SK-N-SH treated with all-trans-retinoic acid at 6 μM for 48 hours (cell line): Measurements from ENCODE around the gene BAG2.
A peak's percentile ranks its signal among the peaks of the same experiment; 100 is the strongest.

Experiments
- ATAC-seq: fragments of 200-7000 bp; cut with Tn5 transposase; 3 replicates; pipeline ENCODE4 v1.9.1; 2020; ENCODE audit warnings: mild to moderate bottlenecking, moderate library complexity
- ARNTL ChIP-seq: fragments of 450-650 bp; formaldehyde crosslinking; IDR thresholded peaks from 2 replicates; pipeline ENCODE4 v1.5.0; 2020; ENCODE audit warnings: low read depth, mild to moderate bottlenecking, moderate library complexity, borderline replicate concordance
- BACH2 ChIP-seq: fragments of 250-450 bp; sonication (Bioruptor Pico); IDR thresholded peaks from 2 replicates; pipeline ENCODE4 v1.9.0; 2021; ENCODE audit warnings: mild to moderate bottlenecking, borderline replicate concordance
- CREB5 ChIP-seq: fragments of 250-450 bp; sonication (Bioruptor Pico); IDR thresholded peaks from 2 replicates; pipeline ENCODE4 v1.5.1; 2020; ENCODE audit warnings: low read depth, mild to moderate bottlenecking, moderate library complexity
- CSDC2 ChIP-seq: fragments of 250-450 bp; sonication (Bioruptor Pico); IDR thresholded peaks from 2 replicates; pipeline ENCODE4 v1.5.0; 2020; ENCODE audit warnings: mild to moderate bottlenecking, moderate library complexity
- ISL1 ChIP-seq: fragments of 250-450 bp; sonication (Bioruptor Pico); IDR thresholded peaks from 2 replicates; pipeline ENCODE4 v2.1.2; 2022; ENCODE audit warnings: mild to moderate bottlenecking, moderate library complexity
- OSR1 ChIP-seq: fragments of 250-450 bp; sonication (Bioruptor Pico); IDR thresholded peaks from 2 replicates; pipeline ENCODE4 v1.8.0; 2022; ENCODE audit warnings: moderate library complexity, mild to moderate bottlenecking, inconsistent platforms
- PPARA ChIP-seq: fragments of 250-450 bp; sonication (Bioruptor Pico); IDR thresholded peaks from 2 replicates; pipeline ENCODE4 v1.5.0; 2020; ENCODE audit warnings: mild to moderate bottlenecking, borderline replicate concordance
- RARB ChIP-seq: fragments of 250-450 bp; sonication (Bioruptor Pico); IDR thresholded peaks from 2 replicates; pipeline ENCODE4 v1.8.0; 2021; ENCODE audit warnings: mild to moderate bottlenecking, moderate library complexity
- SNAI2 ChIP-seq: fragments of 250-450 bp; sonication (Bioruptor Pico); IDR thresholded peaks from 2 replicates; pipeline ENCODE4 v1.5.0; 2020; ENCODE audit warnings: mild to moderate bottlenecking, moderate library complexity
- TCF4 ChIP-seq: fragments of 250-450 bp; sonication (Bioruptor Pico); IDR thresholded peaks from 2 replicates; pipeline ENCODE4 v1.8.0; 2021; ENCODE audit warnings: mild to moderate bottlenecking, moderate library complexity, borderline replicate concordance
- ZC3H10 ChIP-seq: fragments of 250-450 bp; sonication (Bioruptor Pico); IDR thresholded peaks from 2 replicates; pipeline ENCODE4 v1.5.1; 2021; ENCODE audit warnings: mild to moderate bottlenecking, moderate library complexity
- ZFP3 ChIP-seq: fragments of 250-450 bp; sonication (Bioruptor Pico); IDR thresholded peaks from 2 replicates; pipeline ENCODE4 v1.5.0; 2020; ENCODE audit warnings: mild to moderate bottlenecking, moderate library complexity
- ZFP30 ChIP-seq: fragments of 450-650 bp; formaldehyde crosslinking; IDR thresholded peaks from 2 replicates; pipeline ENCODE4 v1.5.0; 2022; ENCODE audit warnings: mild to moderate bottlenecking, moderate library complexity
- ZNF565 ChIP-seq: fragments of 450-650 bp; formaldehyde crosslinking; conservative IDR thresholded peaks from 2 replicates; pipeline ENCODE4 v1.5.0; 2020; ENCODE audit warnings: low read depth, mild to moderate bottlenecking, moderate library complexity
- ZNF70 ChIP-seq: fragments of 450-650 bp; formaldehyde crosslinking; IDR thresholded peaks from 2 replicates; pipeline ENCODE4 v1.5.0; 2020; ENCODE audit warnings: mild to moderate bottlenecking, moderate library complexity
- TF ChIP-seq, protein P1 (sequence below): fragments of 250-450 bp; sonication (Bioruptor Pico); IDR thresholded peaks from 2 replicates; pipeline ENCODE4 v1.8.0; 2021; ENCODE audit warnings: low read depth, mild to moderate bottlenecking, moderate library complexity, borderline replicate concordance
- TF ChIP-seq, protein P2 (sequence below): fragments of 250-450 bp; sonication (Bioruptor Pico); IDR thresholded peaks from 2 replicates; pipeline ENCODE4 v1.8.0; 2020; ENCODE audit warnings: mild to moderate bottlenecking, moderate library complexity, borderline replicate concordance
- TF ChIP-seq, protein P3 (sequence below): fragments of 250-450 bp; sonication (Bioruptor Pico); IDR thresholded peaks from 2 replicates; pipeline ENCODE4 v1.5.0; 2020; ENCODE audit warnings: mild to moderate bottlenecking, moderate library complexity

BAG2 gene

DNA sequence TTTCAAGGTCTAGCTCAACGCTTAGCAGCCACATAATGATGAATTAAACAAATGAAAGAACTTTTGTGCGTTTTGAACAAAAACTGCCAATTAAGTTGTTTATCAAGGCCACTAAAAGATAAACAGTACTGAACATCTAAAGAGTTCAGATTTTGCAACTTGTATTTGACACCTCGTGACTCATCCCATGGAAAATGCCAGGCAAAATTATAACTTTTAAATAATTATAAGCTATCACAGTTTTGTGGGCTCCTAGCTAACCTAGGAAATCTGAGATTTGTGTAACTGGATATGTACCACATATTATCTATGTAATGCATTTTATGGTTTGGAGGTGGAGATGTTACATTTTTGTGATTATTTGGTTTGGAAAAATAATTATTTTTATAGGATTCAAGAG, 9.6 kb upstream of the BAG2 start:
- TF ChIP-seq RARB (CRISPR knock-in tag) (no peak), BACH2 (CRISPR knock-in tag) (no peak), ZNF70 (CRISPR knock-in tag) (no peak), TCF4 (CRISPR knock-in tag) (no peak), OSR1 (CRISPR knock-in tag) (no peak), SNAI2 (no peak)
- TF ChIP-seq, protein P1, sequence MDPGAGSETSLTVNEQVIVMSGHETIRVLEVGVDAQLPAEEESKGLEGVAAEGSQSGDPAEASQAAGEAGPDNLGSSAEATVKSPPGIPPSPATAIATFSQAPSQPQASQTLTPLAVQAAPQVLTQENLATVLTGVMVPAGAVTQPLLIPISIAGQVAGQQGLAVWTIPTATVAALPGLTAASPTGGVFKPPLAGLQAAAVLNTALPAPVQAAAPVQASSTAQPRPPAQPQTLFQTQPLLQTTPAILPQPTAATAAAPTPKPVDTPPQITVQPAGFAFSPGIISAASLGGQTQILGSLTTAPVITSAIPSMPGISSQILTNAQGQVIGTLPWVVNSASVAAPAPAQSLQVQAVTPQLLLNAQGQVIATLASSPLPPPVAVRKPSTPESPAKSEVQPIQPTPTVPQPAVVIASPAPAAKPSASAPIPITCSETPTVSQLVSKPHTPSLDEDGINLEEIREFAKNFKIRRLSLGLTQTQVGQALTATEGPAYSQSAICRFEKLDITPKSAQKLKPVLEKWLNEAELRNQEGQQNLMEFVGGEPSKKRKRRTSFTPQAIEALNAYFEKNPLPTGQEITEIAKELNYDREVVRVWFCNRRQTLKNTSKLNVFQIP (CRISPR knock-in tag), result no peak
- TF ChIP-seq, protein P2, sequence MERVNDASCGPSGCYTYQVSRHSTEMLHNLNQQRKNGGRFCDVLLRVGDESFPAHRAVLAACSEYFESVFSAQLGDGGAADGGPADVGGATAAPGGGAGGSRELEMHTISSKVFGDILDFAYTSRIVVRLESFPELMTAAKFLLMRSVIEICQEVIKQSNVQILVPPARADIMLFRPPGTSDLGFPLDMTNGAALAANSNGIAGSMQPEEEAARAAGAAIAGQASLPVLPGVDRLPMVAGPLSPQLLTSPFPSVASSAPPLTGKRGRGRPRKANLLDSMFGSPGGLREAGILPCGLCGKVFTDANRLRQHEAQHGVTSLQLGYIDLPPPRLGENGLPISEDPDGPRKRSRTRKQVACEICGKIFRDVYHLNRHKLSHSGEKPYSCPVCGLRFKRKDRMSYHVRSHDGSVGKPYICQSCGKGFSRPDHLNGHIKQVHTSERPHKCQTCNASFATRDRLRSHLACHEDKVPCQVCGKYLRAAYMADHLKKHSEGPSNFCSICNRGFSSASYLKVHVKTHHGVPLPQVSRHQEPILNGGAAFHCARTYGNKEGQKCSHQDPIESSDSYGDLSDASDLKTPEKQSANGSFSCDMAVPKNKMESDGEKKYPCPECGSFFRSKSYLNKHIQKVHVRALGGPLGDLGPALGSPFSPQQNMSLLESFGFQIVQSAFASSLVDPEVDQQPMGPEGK, result no peak
- TF ChIP-seq, all 23 proteins: peak for 0
- no peak for ATAC-seq

- TF ChIP-seq OSR1 (CRISPR knock-in tag), result no peak
- no peak for TF ChIP-seq ZNF565
- no peak for TF ChIP-seq RARB (CRISPR knock-in tag)
- TF ChIP-seq ZC3H10, result no peak
- no peak for TF ChIP-seq CREB5 (CRISPR knock-in tag)
- no peak for TF ChIP-seq ZFP3
- TF ChIP-seq CSDC2 (CRISPR knock-in tag), result no peak
- TF ChIP-seq PPARA (CRISPR knock-in tag), result no peak
- TF ChIP-seq ZFP30 (CRISPR knock-in tag), result no peak
- TF ChIP-seq, protein P1 (CRISPR knock-in tag), result no peak
- TF ChIP-seq, protein P3, sequence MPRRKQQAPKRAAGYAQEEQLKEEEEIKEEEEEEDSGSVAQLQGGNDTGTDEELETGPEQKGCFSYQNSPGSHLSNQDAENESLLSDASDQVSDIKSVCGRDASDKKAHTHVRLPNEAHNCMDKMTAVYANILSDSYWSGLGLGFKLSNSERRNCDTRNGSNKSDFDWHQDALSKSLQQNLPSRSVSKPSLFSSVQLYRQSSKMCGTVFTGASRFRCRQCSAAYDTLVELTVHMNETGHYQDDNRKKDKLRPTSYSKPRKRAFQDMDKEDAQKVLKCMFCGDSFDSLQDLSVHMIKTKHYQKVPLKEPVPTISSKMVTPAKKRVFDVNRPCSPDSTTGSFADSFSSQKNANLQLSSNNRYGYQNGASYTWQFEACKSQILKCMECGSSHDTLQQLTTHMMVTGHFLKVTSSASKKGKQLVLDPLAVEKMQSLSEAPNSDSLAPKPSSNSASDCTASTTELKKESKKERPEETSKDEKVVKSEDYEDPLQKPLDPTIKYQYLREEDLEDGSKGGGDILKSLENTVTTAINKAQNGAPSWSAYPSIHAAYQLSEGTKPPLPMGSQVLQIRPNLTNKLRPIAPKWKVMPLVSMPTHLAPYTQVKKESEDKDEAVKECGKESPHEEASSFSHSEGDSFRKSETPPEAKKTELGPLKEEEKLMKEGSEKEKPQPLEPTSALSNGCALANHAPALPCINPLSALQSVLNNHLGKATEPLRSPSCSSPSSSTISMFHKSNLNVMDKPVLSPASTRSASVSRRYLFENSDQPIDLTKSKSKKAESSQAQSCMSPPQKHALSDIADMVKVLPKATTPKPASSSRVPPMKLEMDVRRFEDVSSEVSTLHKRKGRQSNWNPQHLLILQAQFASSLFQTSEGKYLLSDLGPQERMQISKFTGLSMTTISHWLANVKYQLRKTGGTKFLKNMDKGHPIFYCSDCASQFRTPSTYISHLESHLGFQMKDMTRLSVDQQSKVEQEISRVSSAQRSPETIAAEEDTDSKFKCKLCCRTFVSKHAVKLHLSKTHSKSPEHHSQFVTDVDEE, result no peak
- TF ChIP-seq ISL1 (CRISPR knock-in tag), result no peak
- no peak for TF ChIP-seq BACH2 (CRISPR knock-in tag)
- no peak for TF ChIP-seq ARNTL (CRISPR knock-in tag)
- TF ChIP-seq SNAI2, result no peak
- TF ChIP-seq TCF4 (CRISPR knock-in tag), result no peak
- no peak for ATAC-seq
These were observed 8.2 kb upstream of the BAG2 start for GRCh38 chr6:57163956-57164355.

DNA sequence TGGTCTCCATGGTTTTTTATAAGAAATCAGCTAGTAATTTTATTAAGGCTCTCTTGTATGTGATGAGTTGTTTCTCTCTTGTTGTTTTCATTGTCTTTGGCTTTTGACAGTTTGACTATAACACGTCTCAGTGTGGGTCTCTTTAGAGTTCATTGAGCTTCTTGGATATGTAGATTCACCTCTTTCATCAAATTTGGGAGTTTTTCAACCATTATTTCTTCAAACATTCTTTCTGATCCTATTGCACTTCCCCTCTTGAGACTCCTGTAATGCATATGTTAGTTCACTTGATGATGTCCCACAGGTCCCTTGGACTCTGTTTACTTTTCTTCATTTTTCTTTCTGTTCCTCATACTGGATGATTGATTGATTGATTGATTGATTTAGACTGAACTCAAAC, 7.0 kb upstream of the BAG2 start:
- no peak for ATAC-seq
- TF ChIP-seq ZC3H10, result no peak

DNA sequence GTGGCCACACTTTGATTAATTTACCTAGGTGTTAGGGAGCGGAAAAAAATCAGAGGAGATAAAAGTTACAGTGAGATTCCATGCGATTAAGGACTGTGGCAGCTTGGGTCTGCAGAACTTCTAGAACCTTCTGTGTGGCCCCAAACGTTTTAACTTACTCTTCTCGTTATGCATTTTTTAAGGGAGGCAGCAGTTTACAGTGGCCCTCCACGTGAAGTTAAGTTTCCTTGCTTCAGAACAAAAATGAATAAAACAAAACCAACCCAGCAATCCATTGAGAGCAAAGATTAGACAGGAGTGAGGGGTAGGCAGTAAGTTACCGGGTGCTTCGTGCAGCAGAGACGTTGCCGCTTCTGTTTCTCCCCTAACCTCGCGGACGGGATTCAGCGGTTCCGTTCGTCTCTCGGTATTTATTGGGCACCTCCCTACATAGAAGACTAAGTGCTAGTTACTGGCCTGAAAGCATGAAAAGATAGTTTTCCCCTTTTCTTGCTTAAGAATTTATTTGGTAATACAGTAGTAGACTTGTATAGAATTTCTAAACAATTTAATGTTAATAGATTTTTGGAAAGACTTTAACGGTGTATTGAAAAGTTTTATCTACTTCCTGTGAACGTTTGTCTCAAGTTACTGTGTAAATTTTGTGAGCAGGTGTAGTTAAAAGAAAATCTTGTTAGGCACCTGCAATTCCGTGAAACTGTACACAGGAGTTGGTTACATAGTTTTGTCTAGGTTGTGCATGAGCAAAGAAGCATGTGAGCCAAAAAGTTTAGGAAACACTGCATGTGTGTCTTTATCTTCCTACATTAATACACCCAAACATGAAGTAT, 1.1 kb downstream of the BAG2 start:
- ATAC-seq, result peak; percentile 18
- TF ChIP-seq ZFP3 (no peak), ARNTL (CRISPR knock-in tag) (no peak), BACH2 (CRISPR knock-in tag) (no peak), SNAI2 (no peak), PPARA (CRISPR knock-in tag) (no peak), ZC3H10 (no peak), TCF4 (CRISPR knock-in tag) (no peak), ISL1 (CRISPR knock-in tag) (no peak), ZNF565 (no peak), RARB (CRISPR knock-in tag) (no peak)
- TF ChIP-seq, protein P2, result no peak
- TF ChIP-seq, protein P3, result no peak
